PFSK-1 (cell line): Measurements from ENCODE around the gene NAP1L4.

Experiments used
- FOXP2 ChIP-seq: optimal IDR thresholded peaks from 2 replicates; pipeline ENCODE3; 2011; ENCODE audit warnings: borderline replicate concordance, control low read depth, inconsistent platforms; ENCODE audit not compliant: insufficient read depth; ENCODE audit errors: extremely low read length, extremely low read depth
- POLR2AphosphoS5 ChIP-seq: IDR thresholded peaks from 2 replicates; pipeline ENCODE4 v1.6.1; 2012; ENCODE audit warnings: low read depth, mild to moderate bottlenecking, control low read depth, low read length, moderate library complexity
- REST ChIP-seq, 2 experiments: IDR thresholded peaks; 2 replicates each; pipeline versions ENCODE4 v1.6.1 to v1.8.0; 2011 to 2012; ENCODE audit warnings: low read depth in 2 of 2, low read length in 2 of 2, control low read depth in 1 of 2, inconsistent platforms in 1 of 2, mild to moderate bottlenecking in 1 of 2, moderate library complexity in 1 of 2; ENCODE audit not compliant: insufficient read depth in 1 of 2
- SIN3A ChIP-seq: IDR thresholded peaks from 2 replicates; pipeline ENCODE4 v1.6.1; 2012; ENCODE audit warnings: mild to moderate bottlenecking, low read length, moderate library complexity, borderline replicate concordance; ENCODE audit not compliant: insufficient read depth
- TAF1 ChIP-seq: IDR thresholded peaks from 2 replicates; pipeline ENCODE4 v1.6.1; 2012; ENCODE audit warnings: low read length, control low read depth, borderline replicate concordance; ENCODE audit not compliant: insufficient read depth

DNA sequence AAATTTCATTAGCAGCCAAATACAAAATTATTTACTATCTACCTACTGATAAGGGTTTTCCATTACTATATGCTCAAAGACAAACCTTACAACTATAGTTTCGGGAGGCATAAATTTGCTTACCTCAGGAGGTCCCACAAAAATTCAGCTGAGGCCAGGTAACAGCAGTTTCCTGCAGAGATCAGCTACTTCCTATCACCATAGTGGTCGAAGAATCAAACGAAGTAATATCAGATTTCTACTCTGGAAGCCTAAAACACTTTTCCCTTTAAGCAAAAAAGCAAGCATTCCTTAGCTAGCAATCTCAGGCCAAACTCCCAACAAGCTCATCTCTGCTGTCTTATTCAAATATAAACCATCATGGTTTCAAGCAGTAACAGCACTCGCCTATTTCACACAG lies 3.1 kb downstream of the NAP1L4 start:
- TF ChIP-seq REST (IDR thresholded peaks at IDR 0.05; ENCODE audit: insufficient read depth in 1 of 2, low read depth in 2 of 2, low read length in 2 of 2) (no peak), SIN3A (no peak), POLR2AphosphoS5 (no peak), TAF1 (no peak), FOXP2 (no peak)
